Kidney (tissue), 14 donors: ENCODE results near the gene BEAN1. TPM values are rescaled to one million over a fixed set of nuclear protein-coding genes. Genes with fewer than 3 reads are reported as not detected.

Experiments
- DNase-seq, 5 donors: peaks; one replicate each; pipeline ENCODE4 v3.0.0-alpha.2; 2013 to 2020
- FAIRE-seq: peaks from 2 replicates; lab custom pipeline; 2012; peaks lifted over from hg19 to GRCh38; lab: Jason Lieb, UNC
- H3K27ac ChIP-seq, 2 donors: one replicate each; pipeline ENCODE4 v1.7.0; 2013; ENCODE audit warnings: low read depth in 2 of 2, low read length in 2 of 2, inconsistent platforms in 1 of 2
- H3K27me3 ChIP-seq: one replicate; pipeline ENCODE4 v1.7.1; 2013; ENCODE audit warnings: low read length, inconsistent platforms; ENCODE audit not compliant: control insufficient read depth, insufficient read depth
- H3K36me3 ChIP-seq, 3 donors: one replicate each; pipeline versions ENCODE4 v1.7.0 to v1.7.1; 2013; ENCODE audit warnings: low read length in 3 of 3, control low read depth in 1 of 3, inconsistent platforms in 1 of 3; ENCODE audit not compliant: insufficient read depth in 3 of 3, control insufficient read depth in 2 of 3
- H3K4me1 ChIP-seq, 3 donors: one replicate each; pipeline versions ENCODE4 v1.7.0 to v1.7.1; 2013; ENCODE audit warnings: low read length in 3 of 3, inconsistent platforms in 1 of 3, low read depth in 1 of 3; ENCODE audit not compliant: control insufficient read depth in 2 of 3, insufficient read depth in 2 of 3
- H3K4me3 ChIP-seq, 3 donors: one replicate each; pipeline versions ENCODE4 v1.7.0 to v1.8.1; 2013; ENCODE audit warnings: low read length in 3 of 3, control low read depth in 1 of 3, inconsistent platforms in 1 of 3
- H3K9ac ChIP-seq, 3 donors: one replicate each; pipeline versions ENCODE4 v1.7.0 to v1.7.1; 2013; ENCODE audit warnings: low read length in 3 of 3, control low read depth in 1 of 3, inconsistent platforms in 1 of 3
- H3K9me3 ChIP-seq, 3 donors: one replicate each; pipeline versions ENCODE4 v1.7.0 to v1.7.1; 2013; ENCODE audit warnings: low read length in 3 of 3, control low read depth in 1 of 3, inconsistent platforms in 1 of 3; ENCODE audit not compliant: control insufficient read depth in 2 of 3, insufficient read depth in 1 of 3
- CTCF ChIP-seq: IDR thresholded peaks from 3 replicates; pipeline ENCODE4 v1.5.1; 2012; ENCODE audit warnings: mild to moderate bottlenecking, moderate library complexity, borderline replicate concordance; ENCODE audit not compliant: insufficient read depth; ENCODE audit errors: extremely low read depth
- intact Hi-C: fragments of 100-400 bp; cut with DNase I; formaldehyde crosslinking; loops from one replicate; pipeline ENCODE4 v1.11.1; 2022
- polyA plus RNA-seq: library from polyadenylated mRNA; stranded (reverse); fragments of 350-450 nt; fragmentation: Illumina TruSeq; extraction: RNeasy Lipid Tissue Mini Kit (QIAGEN cat#74804); gene quantifications from one replicate; pipeline ENCODE4 v1.2.3, GENCODE V29; 2014; ENCODE audit warnings: low read depth, low replicate concordance; ENCODE audit not compliant: insufficient read depth
- total RNA-seq: library from RNA; stranded (reverse); fragmentation: NEBNext Ultra II Directional; extraction: Animal tissue kit (Norgen Biotek cat#: 25700); gene quantifications from one replicate; pipeline ENCODE4 v1.2.1, GENCODE V29; 2021
- donor health status: control.
- donor health status: control.
- donor health status: control.
- donor health status: control.
- donor health status: control.
- donor health status: DM: yes; HTN: yes; CAD: no.
- donor health status: Normal renal cell carcinoma (clear cell type).

BEAN1 gene
- total and polyA plus RNA-seq, 2 donors from 2014 or later: 0.47 to 2.4 TPM

GRCh38 chr16:66528294-66528693, 101.2 kb downstream of the BEAN1 start:
- FAIRE-seq (no peak), DNase-seq (no peak)
- Histone ChIP-seq H3K27me3 (no peaks in the 10 kb centered on the region), H3K36me3 (peaks cover 5 to 30% (median 29%) of the 10 kb centered on the region in 3 donors), H3K9me3 (no peaks in the 10 kb centered on the region), H3K27ac (no peak overlapping the region), H3K4me1 (peaks cover 0 to 2% (median 0%) of the 10 kb centered on the region in 3 donors), H3K9ac (no peak overlapping the region), H3K4me3 (no peak overlapping the region)
- no peak for TF ChIP-seq CTCF
- intact Hi-C loops: no loop called here

GRCh38 chr16:66529475-66529874, 102.4 kb downstream of the BEAN1 start:
- Histone ChIP-seq H3K4me1 (no peaks in the 10 kb centered on the region), H3K9ac (no peak overlapping the region), H3K27me3 (no peaks in the 10 kb centered on the region), H3K27ac (no peak overlapping the region), H3K4me3 (no peak overlapping the region), H3K9me3 (no peaks in the 10 kb centered on the region), H3K36me3 (peaks cover 5 to 30% (median 27%) of the 10 kb centered on the region in 3 donors)
- DNase-seq: no peak
- TF ChIP-seq CTCF: no peak
- intact Hi-C loops: no loop called here
- FAIRE-seq: no peak

Other genes with a start within 250 kb of the BEAN1 start
- gene CDH5, start 60.6 kb upstream of the BEAN1 start, total RNA-seq: 41.3 TPM
- gene CDH5, start 60.6 kb upstream of the BEAN1 start, polyA plus RNA-seq: 13.9 TPM
- 44.2 TPM for gene TK2, start 122.8 kb downstream of the BEAN1 start, total RNA-seq
- 31.0 TPM for gene TK2, start 122.8 kb downstream of the BEAN1 start, polyA plus RNA-seq
- gene CKLF, start 125.3 kb downstream of the BEAN1 start, total RNA-seq: 42.4 TPM
- 28.7 TPM for gene CKLF, start 125.3 kb downstream of the BEAN1 start, polyA plus RNA-seq
- 4.6 TPM for gene CMTM1, start 139.1 kb downstream of the BEAN1 start, total RNA-seq
- gene CMTM1, start 139.1 kb downstream of the BEAN1 start, polyA plus RNA-seq: not detected
- gene CMTM2, start 152.2 kb downstream of the BEAN1 start, total RNA-seq: 0.25 TPM
- not detected for gene CMTM2, start 152.2 kb downstream of the BEAN1 start, polyA plus RNA-seq
- gene CMTM3, start 177.4 kb downstream of the BEAN1 start, total RNA-seq: 22.9 TPM
- gene CMTM3, start 177.4 kb downstream of the BEAN1 start, polyA plus RNA-seq: 13.8 TPM